Measurements from ENCODE around the gene IWS1. TPM values are rescaled to one million over a fixed set of nuclear protein-coding genes. Genes with fewer than 3 reads are reported as not detected.
A peak's percentile ranks its signal among the peaks of the same experiment; 100 is the strongest.

The IWS1 gene
- polyA plus RNA-seq, 1 donor = 53.1 TPM

- no peaks in the 10 kb centered on the region for H3K9me3 ChIP-seq (ENCODE audit: control insufficient read depth, low read depth, low read length)
- peaks cover 10% of the 10 kb centered on the region for H3K4me1 ChIP-seq (ENCODE audit: control insufficient read depth, insufficient read depth, low read length)
- WGBS (ENCODE audit: insufficient coverage, low lambda C conversion rate) = no CpG with 5 or more reads among the region's 1 CpG
- peak in 1 of 2 donors; percentile 18 for DNase-seq
- H3K27me3 ChIP-seq (ENCODE audit: control insufficient read depth, insufficient read depth, low read length) = no peaks in the 10 kb centered on the region
- H3K36me3 ChIP-seq (ENCODE audit: control insufficient read depth, insufficient read depth, low read length) = peaks cover 5% of the 10 kb centered on the region
- no peak overlapping the region for H3K4me3 ChIP-seq (ENCODE audit: low read length)
- H3K27ac ChIP-seq (ENCODE audit: low read length) = no peak overlapping the region
Observed at GRCh38 chr2:127472268-127472667, 54.0 kb downstream of the IWS1 start.

DNA sequence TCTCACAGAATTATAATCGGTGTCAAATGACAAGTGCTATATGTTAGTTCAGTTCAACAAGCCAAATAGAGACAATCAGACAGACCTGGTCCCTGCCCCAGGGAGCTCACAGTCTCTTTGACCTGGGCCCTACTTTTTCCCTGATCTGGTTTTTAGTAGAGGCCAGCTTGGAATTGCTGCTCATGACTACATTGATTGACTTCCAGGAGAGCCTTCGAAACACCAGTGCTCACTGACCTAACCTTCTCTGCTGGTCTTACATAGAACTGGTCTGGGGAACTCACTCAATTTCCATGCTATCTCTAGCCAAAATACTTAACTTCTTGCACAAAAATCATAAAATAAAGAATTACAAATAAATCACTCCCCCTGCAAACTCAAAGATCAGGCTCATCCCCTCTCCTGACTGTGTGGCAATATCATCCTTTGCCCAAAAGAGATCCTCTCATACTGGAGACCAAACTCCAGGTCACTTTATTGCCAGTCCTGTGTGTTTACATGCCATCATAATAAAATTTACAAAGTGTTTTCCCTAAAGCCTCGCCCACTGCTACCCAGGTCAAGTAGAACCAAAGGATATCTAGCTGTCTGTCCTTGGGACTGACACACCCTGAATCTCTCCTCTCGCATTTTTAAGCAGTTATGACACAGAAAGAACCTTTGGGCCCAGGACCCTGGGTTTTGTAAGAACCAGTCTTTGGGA is 54.9 kb downstream of the IWS1 start:
- H3K4me3 ChIP-seq (ENCODE audit: low read length) = no peak overlapping the region
- WGBS (ENCODE audit: insufficient coverage, low lambda C conversion rate) = no CpG with 5 or more reads among the region's 4 CpGs
- no peaks in the 10 kb centered on the region for H3K27me3 ChIP-seq (ENCODE audit: control insufficient read depth, insufficient read depth, low read length)
- DNase-seq = peak in 1 of 2 donors; percentile 48
- no peak overlapping the region for H3K27ac ChIP-seq (ENCODE audit: low read length)
- H3K9me3 ChIP-seq (ENCODE audit: control insufficient read depth, low read depth, low read length) = no peaks in the 10 kb centered on the region
- H3K36me3 ChIP-seq (ENCODE audit: control insufficient read depth, insufficient read depth, low read length) = peaks cover 5% of the 10 kb centered on the region
- peaks cover 12% of the 10 kb centered on the region for H3K4me1 ChIP-seq (ENCODE audit: control insufficient read depth, insufficient read depth, low read length)

DNA sequence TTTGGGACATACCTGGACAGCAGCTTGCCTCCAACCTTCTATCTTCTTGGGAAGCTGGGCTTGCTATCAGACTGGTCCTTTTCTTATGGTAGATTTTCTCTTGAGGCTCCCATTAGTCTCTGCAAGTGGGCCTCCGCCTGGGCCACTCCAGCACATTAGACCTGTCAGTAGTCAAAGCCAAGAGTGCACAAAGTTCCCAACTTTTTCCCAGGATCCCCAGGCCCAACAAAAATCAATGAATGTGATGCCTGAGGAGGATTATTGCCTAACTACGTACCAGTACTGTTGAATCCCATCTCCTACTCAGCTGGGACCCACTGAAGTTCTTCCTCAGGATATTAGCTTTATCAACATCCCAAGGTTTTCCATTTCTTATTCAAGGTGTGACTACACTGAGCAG is 56.3 kb downstream of the IWS1 start:
- peaks cover 5% of the 10 kb centered on the region for H3K36me3 ChIP-seq (ENCODE audit: control insufficient read depth, insufficient read depth, low read length)
- H3K9me3 ChIP-seq (ENCODE audit: control insufficient read depth, low read depth, low read length) = no peaks in the 10 kb centered on the region
- H3K27me3 ChIP-seq (ENCODE audit: control insufficient read depth, insufficient read depth, low read length) = no peaks in the 10 kb centered on the region
- H3K27ac ChIP-seq (ENCODE audit: low read length) = no peak overlapping the region
- H3K4me3 ChIP-seq (ENCODE audit: low read length) = no peak overlapping the region
- H3K4me1 ChIP-seq (ENCODE audit: control insufficient read depth, insufficient read depth, low read length) = peaks cover 26% of the 10 kb centered on the region
- whole genome bisulfite sequencing (ENCODE audit: insufficient coverage, low lambda C conversion rate) = no CpG with 5 or more reads among the region's 2 CpGs
- DNase-seq = no peak

- Histone ChIP-seq H3K4me1 (ENCODE audit: control insufficient read depth, insufficient read depth, low read length) (peaks cover 34% of the 10 kb centered on the region), H3K36me3 (ENCODE audit: control insufficient read depth, insufficient read depth, low read length) (peaks cover 5% of the 10 kb centered on the region), H3K4me3 (ENCODE audit: low read length) (no peak overlapping the region), H3K9me3 (ENCODE audit: control insufficient read depth, low read depth, low read length) (no peaks in the 10 kb centered on the region), H3K27me3 (ENCODE audit: control insufficient read depth, insufficient read depth, low read length) (no peaks in the 10 kb centered on the region), H3K27ac (ENCODE audit: low read length) (no peak overlapping the region)
- DNase-seq = no peak
- WGBS (ENCODE audit: insufficient coverage, low lambda C conversion rate) = 80% methylated on average over 1 of the region's 8 CpGs
Observed at GRCh38 chr2:127469051-127469450, 57.2 kb downstream of the IWS1 start.

- peaks cover 24% of the 10 kb centered on the region for H3K4me1 ChIP-seq (ENCODE audit: control insufficient read depth, insufficient read depth, low read length)
- no CpG with 5 or more reads among the region's 4 CpGs for WGBS (ENCODE audit: insufficient coverage, low lambda C conversion rate)
- peak overlapping the region; percentile 72 for H3K27ac ChIP-seq (ENCODE audit: low read length)
- peaks cover 5% of the 10 kb centered on the region for H3K36me3 ChIP-seq (ENCODE audit: control insufficient read depth, insufficient read depth, low read length)
- no peaks in the 10 kb centered on the region for H3K27me3 ChIP-seq (ENCODE audit: control insufficient read depth, insufficient read depth, low read length)
- no peak for DNase-seq
- H3K4me3 ChIP-seq (ENCODE audit: low read length) = no peak overlapping the region
- no peaks in the 10 kb centered on the region for H3K9me3 ChIP-seq (ENCODE audit: control insufficient read depth, low read depth, low read length)
Observed at GRCh38 chr2:127465258-127465657, 61.0 kb downstream of the IWS1 start.

- peak overlapping the region; percentile 72 for H3K27ac ChIP-seq (ENCODE audit: low read length)
Observed at GRCh38 chr2:127464470-127465257, 61.6 kb downstream of the IWS1 start.

GRCh38 chr2:127463155-127463991 is 62.9 kb downstream of the IWS1 start:
- no peak overlapping the region for H3K4me3 ChIP-seq (ENCODE audit: low read length)
- H3K9me3 ChIP-seq (ENCODE audit: control insufficient read depth, low read depth, low read length) = no peaks in the 10 kb centered on the region
- peak in 1 of 2 donors; percentile 38 for DNase-seq
- H3K27me3 ChIP-seq (ENCODE audit: control insufficient read depth, insufficient read depth, low read length) = no peaks in the 10 kb centered on the region
- 80% methylated on average over 1 of the region's 19 CpGs for WGBS (ENCODE audit: insufficient coverage, low lambda C conversion rate)
- no peaks in the 10 kb centered on the region for H3K36me3 ChIP-seq (ENCODE audit: control insufficient read depth, insufficient read depth, low read length)
- peak overlapping the region; percentile 72 for H3K27ac ChIP-seq (ENCODE audit: low read length)
- H3K4me1 ChIP-seq (ENCODE audit: control insufficient read depth, insufficient read depth, low read length) = peaks cover 24% of the 10 kb centered on the region

More at GRCh38 chr2:127464470-127465257, 61.6 kb downstream of the IWS1 start:
- Histone ChIP-seq H3K4me1 (ENCODE audit: control insufficient read depth, insufficient read depth, low read length) (peaks cover 24% of the 10 kb centered on the region), H3K36me3 (ENCODE audit: control insufficient read depth, insufficient read depth, low read length) (peaks cover 2% of the 10 kb centered on the region), H3K4me3 (ENCODE audit: low read length) (no peak overlapping the region), H3K9me3 (ENCODE audit: control insufficient read depth, low read depth, low read length) (no peaks in the 10 kb centered on the region), H3K27me3 (ENCODE audit: control insufficient read depth, insufficient read depth, low read length) (no peaks in the 10 kb centered on the region)
- DNase-seq = peak in 1 of 2 donors; percentile 70
- WGBS (ENCODE audit: insufficient coverage, low lambda C conversion rate) = 60% methylated on average over 1 of the region's 7 CpGs

DNA sequence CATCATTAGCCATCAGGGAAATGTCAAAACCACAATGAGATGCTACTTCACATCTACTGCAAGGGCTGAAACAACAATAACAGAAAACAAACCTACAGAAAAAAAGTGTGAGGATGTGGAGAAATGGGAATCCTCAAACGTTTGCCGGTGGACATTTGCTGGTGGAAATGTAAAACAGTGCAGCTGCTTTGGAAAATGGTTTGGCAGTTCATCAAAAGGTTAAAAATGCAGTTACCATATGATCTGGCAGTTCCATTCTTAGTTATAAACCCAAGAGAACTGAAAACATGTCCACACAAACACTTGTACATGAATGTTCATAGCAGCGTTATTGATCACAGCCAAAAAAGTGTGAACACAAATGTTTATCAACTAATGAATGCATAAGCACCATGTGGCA is 63.8 kb downstream of the IWS1 start:
- Histone ChIP-seq H3K4me1 (ENCODE audit: control insufficient read depth, insufficient read depth, low read length) (peaks cover 24% of the 10 kb centered on the region), H3K27me3 (ENCODE audit: control insufficient read depth, insufficient read depth, low read length) (no peaks in the 10 kb centered on the region), H3K27ac (ENCODE audit: low read length) (no peak overlapping the region), H3K9me3 (ENCODE audit: control insufficient read depth, low read depth, low read length) (no peaks in the 10 kb centered on the region), H3K36me3 (ENCODE audit: control insufficient read depth, insufficient read depth, low read length) (no peaks in the 10 kb centered on the region), H3K4me3 (ENCODE audit: low read length) (no peak overlapping the region)
- WGBS (ENCODE audit: insufficient coverage, low lambda C conversion rate) = 70% methylated on average over 2 of the region's 3 CpGs
- no peak for DNase-seq

- H3K27ac ChIP-seq (ENCODE audit: low read length) = no peak overlapping the region
- 100% methylated on average over 1 of the region's 12 CpGs for WGBS (ENCODE audit: insufficient coverage, low lambda C conversion rate)
- H3K36me3 ChIP-seq (ENCODE audit: control insufficient read depth, insufficient read depth, low read length) = no peaks in the 10 kb centered on the region
- DNase-seq = no peak
- peaks cover 21% of the 10 kb centered on the region for H3K4me1 ChIP-seq (ENCODE audit: control insufficient read depth, insufficient read depth, low read length)
- no peak overlapping the region for H3K4me3 ChIP-seq (ENCODE audit: low read length)
- H3K27me3 ChIP-seq (ENCODE audit: control insufficient read depth, insufficient read depth, low read length) = no peaks in the 10 kb centered on the region
- H3K9me3 ChIP-seq (ENCODE audit: control insufficient read depth, low read depth, low read length) = no peaks in the 10 kb centered on the region
Observed at GRCh38 chr2:127456960-127457359, 69.3 kb downstream of the IWS1 start.

All from large intestine (tissue), 3 donors.